ENCODE measurements around the gene HNRNPA1. TPM values are rescaled to one million over a fixed set of nuclear protein-coding genes. Genes with fewer than 3 reads are reported as not detected.
"Not testable (repeated sequence)": the region's sequence is repeated elsewhere in the genome, so short reads cannot be mapped to it uniquely, and the experiment has no call there.

Gene HNRNPA1
- total and polyA plus RNA-seq, 2 donors (not counting 1 experiment from before 2014, with no cell fraction given): 311 to 1,057 TPM

- no peaks in the 10 kb centered on the region for H4K20me1 ChIP-seq (ENCODE audit: control insufficient read depth, extremely low read depth, insufficient read depth, low read length)
- H3K27me3 ChIP-seq (ENCODE audit: control insufficient read depth, insufficient read depth, low read length): no peaks in the 10 kb centered on the region
- no peak overlapping the region for H3K4me3 ChIP-seq (replicated peaks in 1 of 4; ENCODE audit: control extremely low read depth in 1 of 4, insufficient read depth in 1 of 4, low read depth in 3 of 4, low read length in 4 of 4)
- H3K9me3 ChIP-seq (ENCODE audit: control insufficient read depth, insufficient read depth, low read depth, low read length): no peaks in the 10 kb centered on the region
- no peak overlapping the region for H3K9ac ChIP-seq (ENCODE audit: insufficient read depth, low read length)
- no peak overlapping the region for H3K27ac ChIP-seq (ENCODE audit: insufficient read depth, low read length)
- H3K4me1 ChIP-seq (ENCODE audit: control insufficient read depth, extremely low read depth, insufficient read depth, low read length): no peaks in the 10 kb centered on the region
- peaks cover 10% of the 10 kb centered on the region for H3K79me2 ChIP-seq (ENCODE audit: control insufficient read depth, insufficient read depth, low read length)
- H2AFZ ChIP-seq (ENCODE audit: low read length): no peak overlapping the region
- TF ChIP-seq CTCF (conservative IDR thresholded peaks at IDR 0.05 in 1 of 2, IDR thresholded peaks at IDR 0.05 in 1 of 2; ENCODE audit: low read depth in 1 of 2, low read length in 2 of 2) (no peak), EZH2 (IDR thresholded peaks at IDR 0.05; ENCODE audit: low read length, missing control alignments) (no peak)
- DNase-seq (ENCODE audit: low read depth in 2 of 2): no peak
- no peak overlapping the region for H3K4me2 ChIP-seq (ENCODE audit: extremely low read depth, insufficient read depth, low read length)
- no peaks in the 10 kb centered on the region for H3K36me3 ChIP-seq (ENCODE audit: control insufficient read depth, insufficient read depth, low read length)
These were observed 40.8 kb downstream of the HNRNPA1 start for GRCh38 chr12:54321363-54321762.

- H3K79me2 ChIP-seq (ENCODE audit: control insufficient read depth, insufficient read depth, low read length): peaks cover 27% of the 10 kb centered on the region
- H3K27me3 ChIP-seq (ENCODE audit: control insufficient read depth, insufficient read depth, low read length): no peaks in the 10 kb centered on the region
- no peaks in the 10 kb centered on the region for H4K20me1 ChIP-seq (ENCODE audit: control insufficient read depth, extremely low read depth, insufficient read depth, low read length)
- peaks cover 13% of the 10 kb centered on the region for H3K4me1 ChIP-seq (ENCODE audit: control insufficient read depth, extremely low read depth, insufficient read depth, low read length)
- DNase-seq (ENCODE audit: low read depth in 2 of 2): peak; percentile 100
- H3K4me2 ChIP-seq (ENCODE audit: extremely low read depth, insufficient read depth, low read length): peak within 1 kb of the TSS; percentile 75
- H2AFZ ChIP-seq (ENCODE audit: low read length): peak within 1 kb of the TSS; percentile 98
- H3K9me3 ChIP-seq (ENCODE audit: control insufficient read depth, insufficient read depth, low read depth, low read length): no peaks in the 10 kb centered on the region
- no peaks in the 10 kb centered on the region for H3K36me3 ChIP-seq (ENCODE audit: control insufficient read depth, insufficient read depth, low read length)
- H3K4me3 ChIP-seq (replicated peaks in 1 of 4; ENCODE audit: control extremely low read depth in 1 of 4, insufficient read depth in 1 of 4, low read depth in 3 of 4, low read length in 4 of 4): peak within 1 kb of the TSS; percentile 94 to 100 (median 100)
- H3K27ac ChIP-seq (ENCODE audit: insufficient read depth, low read length): peak within 1 kb of the TSS; percentile 99
- TF ChIP-seq EZH2 (IDR thresholded peaks at IDR 0.05; ENCODE audit: low read length, missing control alignments) (no peak), CTCF (conservative IDR thresholded peaks at IDR 0.05 in 1 of 2, IDR thresholded peaks at IDR 0.05 in 1 of 2; ENCODE audit: low read depth in 1 of 2, low read length in 2 of 2) (peak; percentile 76 to 80)
- H3K9ac ChIP-seq (ENCODE audit: insufficient read depth, low read length): peak within 1 kb of the TSS; percentile 97
These were observed 44.3 kb downstream of the HNRNPA1 start, which contains the start of gene COPZ1 for GRCh38 chr12:54324617-54325441. COPZ1 (plus strand) TSS chr12:54325131; CDS start chr12:54325164, 33 bp downstream.

- Histone ChIP-seq H3K4me2 (ENCODE audit: extremely low read depth, insufficient read depth, low read length) (peak overlapping the region; percentile 75), H3K4me3 (replicated peaks in 1 of 4; ENCODE audit: control extremely low read depth in 1 of 4, insufficient read depth in 1 of 4, low read depth in 3 of 4, low read length in 4 of 4) (peak overlapping the region; percentile 94 to 100 (median 100)), H3K27ac (ENCODE audit: insufficient read depth, low read length) (peak overlapping the region; percentile 99), H3K9ac (ENCODE audit: insufficient read depth, low read length) (peak overlapping the region; percentile 97), H3K4me1 (ENCODE audit: control insufficient read depth, extremely low read depth, insufficient read depth, low read length) (peaks cover 14% of the 10 kb centered on the region), H3K79me2 (ENCODE audit: control insufficient read depth, insufficient read depth, low read length) (peaks cover 34% of the 10 kb centered on the region)
- H3K27me3 ChIP-seq (ENCODE audit: control insufficient read depth, insufficient read depth, low read length); H2AFZ ChIP-seq (ENCODE audit: low read length); H4K20me1 ChIP-seq (ENCODE audit: control insufficient read depth, extremely low read depth, insufficient read depth, low read length); H3K9me3 ChIP-seq (ENCODE audit: control insufficient read depth, insufficient read depth, low read depth, low read length); H3K36me3 ChIP-seq (ENCODE audit: control insufficient read depth, insufficient read depth, low read length); DNase-seq (ENCODE audit: low read depth in 2 of 2): not testable (repeated sequence)
These were observed 45.0 kb downstream of the HNRNPA1 start for GRCh38 chr12:54325442-54326109.
